Measurements from ENCODE around the gene GPR183.

The GPR183 gene

DNA sequence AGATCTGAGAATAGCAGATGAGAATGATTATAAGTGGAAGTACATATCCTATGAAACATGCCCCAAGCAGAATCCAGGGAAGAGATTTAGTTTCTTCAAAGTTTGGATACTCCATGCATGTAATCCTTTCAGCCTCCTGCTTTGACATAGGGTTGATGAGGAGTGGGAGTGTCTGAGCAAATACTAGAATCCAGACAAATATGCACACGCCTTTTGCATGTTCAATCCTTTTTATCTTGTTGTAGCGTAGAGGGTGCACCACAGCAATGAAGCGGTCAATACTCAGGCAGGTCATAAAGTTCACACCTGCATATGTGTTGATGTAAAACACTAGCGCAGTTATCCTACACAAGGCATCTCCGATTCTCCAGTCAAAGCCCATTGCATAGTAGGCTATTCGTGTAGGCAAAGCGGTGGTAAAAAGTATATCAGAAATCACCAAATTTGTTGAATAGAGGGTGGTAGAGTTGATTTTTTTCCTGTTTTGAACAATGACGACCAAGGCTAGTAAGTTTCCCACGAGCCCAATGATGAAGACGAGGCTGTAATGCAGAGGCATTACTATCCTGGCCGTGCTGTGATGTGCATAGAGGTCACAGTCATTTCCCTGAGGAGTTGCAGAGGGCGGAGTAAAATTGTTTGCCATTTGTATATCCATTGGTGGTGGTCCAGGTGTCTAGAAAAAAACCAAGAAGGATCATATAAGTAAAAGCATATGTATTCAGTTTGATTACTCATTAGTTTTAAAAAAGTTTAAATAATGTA is 11.5 kb downstream of the GPR183 start:
- no peak overlapping the region for H4K8ac ChIP-seq (ENCODE audit: low read depth, low read length)
- H3K56ac ChIP-seq (ENCODE audit: low read length): no peak overlapping the region
- DNase-seq: no peak

DNA sequence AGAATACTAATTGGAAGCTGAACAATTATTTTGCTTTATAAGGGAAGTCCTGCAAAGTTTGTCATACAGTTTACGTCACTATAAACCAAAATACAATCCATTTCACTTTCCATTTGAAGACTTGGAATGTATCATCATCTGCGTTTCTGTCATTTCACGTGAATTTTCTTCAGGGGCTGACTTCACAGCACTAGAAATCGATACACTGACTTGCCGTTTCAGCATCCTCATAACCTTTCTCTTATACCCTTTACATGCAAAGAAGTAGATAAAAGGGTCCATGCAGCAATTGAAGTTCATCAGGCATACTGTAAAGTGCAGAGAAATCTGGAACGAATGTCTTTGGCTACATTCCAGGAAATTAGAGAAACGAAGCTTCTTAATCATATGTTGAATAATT is 12.2 kb downstream of the GPR183 start:
- no peaks in the 10 kb centered on the region for H3K36me3 ChIP-seq (ENCODE audit: control insufficient read depth, insufficient read depth, low read length)
- no peak overlapping the region for H2BK120ac ChIP-seq (ENCODE audit: low read depth, low read length)
- no peak overlapping the region for H3K23ac ChIP-seq (ENCODE audit: low read length)
- no peak for DNase-seq
- H3K56ac ChIP-seq (ENCODE audit: low read length): no peak overlapping the region
- H3K18ac ChIP-seq (ENCODE audit: low read length): no peak overlapping the region
- H4K8ac ChIP-seq (ENCODE audit: low read depth, low read length): no peak overlapping the region
- H3K79me2 ChIP-seq (ENCODE audit: control insufficient read depth, insufficient read depth, low read length): no peaks in the 10 kb centered on the region
- WGBS (ENCODE audit: extremely low coverage, insufficient coverage, low lambda C conversion rate): no CpG with 5 or more reads among the region's 7 CpGs
- no peaks in the 10 kb centered on the region for H3K27me3 ChIP-seq (ENCODE audit: insufficient read depth, low read length, poor library complexity)
- H3K4ac ChIP-seq (ENCODE audit: low read depth, low read length): no peak overlapping the region
- no peaks in the 10 kb centered on the region for H3K79me1 ChIP-seq (ENCODE audit: low read length)
- no peak overlapping the region for H2AK5ac ChIP-seq (ENCODE audit: low read length)
- no peak overlapping the region for H2BK5ac ChIP-seq (ENCODE audit: low read length)
- H3K4me2 ChIP-seq (ENCODE audit: low read length): no peak overlapping the region
- H4K5ac ChIP-seq (ENCODE audit: low read length): no peak overlapping the region
- no peak overlapping the region for H3K27ac ChIP-seq (ENCODE audit: low read depth, low read length)
- H3K4me1 ChIP-seq (ENCODE audit: control insufficient read depth, low read depth, low read length): no peaks in the 10 kb centered on the region
- no peak overlapping the region for H3K9ac ChIP-seq (ENCODE audit: low read length)
- no peak overlapping the region for H3K4me3 ChIP-seq (ENCODE audit: low read length)
- no peak overlapping the region for H2BK15ac ChIP-seq (replicated peaks; ENCODE audit: low read depth)

More for the DNA sequence above, 11.5 kb downstream of the GPR183 start:
- Histone ChIP-seq H2AK5ac (ENCODE audit: low read length) (no peak overlapping the region), H3K27me3 (ENCODE audit: insufficient read depth, low read length, poor library complexity) (no peaks in the 10 kb centered on the region), H2BK5ac (ENCODE audit: low read length) (no peak overlapping the region), H3K4me2 (ENCODE audit: low read length) (no peak overlapping the region), H3K4ac (ENCODE audit: low read depth, low read length) (no peak overlapping the region), H3K79me1 (ENCODE audit: low read length) (no peaks in the 10 kb centered on the region), H3K79me2 (ENCODE audit: control insufficient read depth, insufficient read depth, low read length) (no peaks in the 10 kb centered on the region), H3K36me3 (ENCODE audit: control insufficient read depth, insufficient read depth, low read length) (no peaks in the 10 kb centered on the region), H3K9ac (ENCODE audit: low read length) (no peak overlapping the region), H3K4me1 (ENCODE audit: control insufficient read depth, low read depth, low read length) (no peaks in the 10 kb centered on the region), H2BK15ac (replicated peaks; ENCODE audit: low read depth) (no peak overlapping the region), H3K23ac (ENCODE audit: low read length) (no peak overlapping the region), H2BK120ac (ENCODE audit: low read depth, low read length) (no peak overlapping the region), H3K18ac (ENCODE audit: low read length) (no peak overlapping the region), H3K27ac (ENCODE audit: low read depth, low read length) (no peak overlapping the region), H3K4me3 (ENCODE audit: low read length) (no peak overlapping the region), H4K5ac (ENCODE audit: low read length) (no peak overlapping the region)
- no CpG with 5 or more reads among the region's 12 CpGs for WGBS (ENCODE audit: extremely low coverage, insufficient coverage, low lambda C conversion rate)

DNA sequence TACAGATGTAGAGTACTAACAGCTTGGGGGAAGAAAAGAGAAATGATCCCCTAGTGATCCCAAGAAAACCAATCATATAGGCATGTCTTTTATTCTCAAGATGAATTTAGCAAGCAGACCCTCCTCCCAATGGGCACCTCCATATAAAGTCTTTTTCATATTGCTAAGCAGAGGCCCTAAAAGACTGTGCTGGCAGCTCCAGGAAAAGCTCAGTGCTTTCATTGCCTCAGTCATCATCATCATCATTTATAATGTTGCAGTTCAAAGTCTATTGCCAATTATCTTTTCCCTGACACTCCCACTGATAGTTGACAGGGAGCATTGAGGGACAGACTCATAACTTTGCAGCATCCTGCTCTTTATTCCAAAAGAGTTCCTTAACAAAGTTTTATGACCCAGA is 13.0 kb downstream of the GPR183 start:
- Histone ChIP-seq H3K27ac (ENCODE audit: low read depth, low read length) (no peak overlapping the region), H3K36me3 (ENCODE audit: control insufficient read depth, insufficient read depth, low read length) (no peaks in the 10 kb centered on the region), H3K79me1 (ENCODE audit: low read length) (no peaks in the 10 kb centered on the region), H3K4ac (ENCODE audit: low read depth, low read length) (no peak overlapping the region), H3K18ac (ENCODE audit: low read length) (no peak overlapping the region), H4K8ac (ENCODE audit: low read depth, low read length) (no peak overlapping the region), H3K4me2 (ENCODE audit: low read length) (no peak overlapping the region), H2BK5ac (ENCODE audit: low read length) (no peak overlapping the region), H2BK15ac (replicated peaks; ENCODE audit: low read depth) (no peak overlapping the region), H2BK120ac (ENCODE audit: low read depth, low read length) (no peak overlapping the region), H4K5ac (ENCODE audit: low read length) (no peak overlapping the region), H3K56ac (ENCODE audit: low read length) (no peak overlapping the region), H2AK5ac (ENCODE audit: low read length) (no peak overlapping the region), H3K27me3 (ENCODE audit: insufficient read depth, low read length, poor library complexity) (no peaks in the 10 kb centered on the region), H3K79me2 (ENCODE audit: control insufficient read depth, insufficient read depth, low read length) (no peaks in the 10 kb centered on the region), H3K4me3 (ENCODE audit: low read length) (no peak overlapping the region), H3K4me1 (ENCODE audit: control insufficient read depth, low read depth, low read length) (no peaks in the 10 kb centered on the region), H3K23ac (ENCODE audit: low read length) (no peak overlapping the region), H3K9ac (ENCODE audit: low read length) (no peak overlapping the region)
- no peak for DNase-seq

DNA sequence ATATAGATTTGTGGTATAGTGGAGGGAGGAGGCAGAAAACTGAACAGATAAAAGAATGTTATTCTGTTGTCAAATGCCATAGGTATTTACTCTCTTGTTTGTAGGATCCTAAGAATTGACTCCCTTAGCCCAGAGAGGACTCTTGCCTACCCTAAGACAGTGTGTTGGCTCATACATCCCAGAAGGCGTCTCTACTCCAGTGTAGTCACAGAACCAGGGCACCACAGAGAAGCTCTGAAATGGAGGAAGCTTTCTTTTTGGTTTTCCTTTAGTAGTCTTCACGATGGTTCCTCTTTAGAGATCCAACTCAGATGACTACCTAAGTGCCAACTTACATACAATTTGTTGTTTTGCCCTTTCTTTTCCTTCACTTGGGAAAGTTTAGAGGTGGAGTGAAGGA is 14.0 kb downstream of the GPR183 start:
- no peaks in the 10 kb centered on the region for H3K79me2 ChIP-seq (ENCODE audit: control insufficient read depth, insufficient read depth, low read length)

DNA sequence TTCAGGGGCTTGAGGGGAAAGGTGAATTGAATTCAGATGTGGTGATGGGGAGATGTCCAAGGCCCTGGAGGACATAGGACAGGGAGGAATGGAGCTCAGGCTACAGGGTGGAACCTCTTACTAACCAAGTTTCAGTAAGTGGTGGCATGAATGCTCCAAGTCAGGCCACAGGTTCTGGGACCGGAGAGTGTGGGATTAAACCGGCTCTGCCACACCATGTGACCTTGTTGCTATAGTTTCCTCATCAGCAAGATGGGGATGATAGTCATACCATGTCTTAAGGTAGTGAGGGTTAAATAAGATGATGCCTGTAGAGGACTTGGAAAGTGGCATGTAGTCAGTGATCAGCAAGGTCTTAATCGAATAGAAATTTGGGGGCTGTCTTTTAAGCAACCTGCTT is 16.3 kb downstream of the GPR183 start:
- Histone ChIP-seq H3K36me3 (ENCODE audit: control insufficient read depth, insufficient read depth, low read length) (no peaks in the 10 kb centered on the region), H2BK120ac (ENCODE audit: low read depth, low read length) (no peak overlapping the region), H3K9ac (ENCODE audit: low read length) (no peak overlapping the region), H2AK5ac (ENCODE audit: low read length) (no peak overlapping the region), H3K4ac (ENCODE audit: low read depth, low read length) (no peak overlapping the region), H3K23ac (ENCODE audit: low read length) (no peak overlapping the region), H3K79me1 (ENCODE audit: low read length) (peaks cover 3% of the 10 kb centered on the region), H3K18ac (ENCODE audit: low read length) (no peak overlapping the region), H3K27me3 (ENCODE audit: insufficient read depth, low read length, poor library complexity) (no peaks in the 10 kb centered on the region), H3K27ac (ENCODE audit: low read depth, low read length) (no peak overlapping the region), H3K4me1 (ENCODE audit: control insufficient read depth, low read depth, low read length) (no peaks in the 10 kb centered on the region), H3K56ac (ENCODE audit: low read length) (no peak overlapping the region), H3K4me2 (ENCODE audit: low read length) (no peak overlapping the region), H3K79me2 (ENCODE audit: control insufficient read depth, insufficient read depth, low read length) (no peaks in the 10 kb centered on the region), H2BK5ac (ENCODE audit: low read length) (no peak overlapping the region), H3K4me3 (ENCODE audit: low read length) (no peak overlapping the region), H4K8ac (ENCODE audit: low read depth, low read length) (no peak overlapping the region), H2BK15ac (replicated peaks; ENCODE audit: low read depth) (no peak overlapping the region), H4K5ac (ENCODE audit: low read length) (no peak overlapping the region)
- no CpG with 5 or more reads among the region's 3 CpGs for WGBS (ENCODE audit: extremely low coverage, insufficient coverage, low lambda C conversion rate)
- no peak for DNase-seq

More for the DNA sequence above, 14.0 kb downstream of the GPR183 start:
- no peak overlapping the region for H2BK15ac ChIP-seq (replicated peaks; ENCODE audit: low read depth)
- no peak overlapping the region for H4K8ac ChIP-seq (ENCODE audit: low read depth, low read length)
- H3K4me1 ChIP-seq (ENCODE audit: control insufficient read depth, low read depth, low read length): no peaks in the 10 kb centered on the region
- no peak overlapping the region for H3K9ac ChIP-seq (ENCODE audit: low read length)
- no peak overlapping the region for H2BK5ac ChIP-seq (ENCODE audit: low read length)
- H3K56ac ChIP-seq (ENCODE audit: low read length): no peak overlapping the region
- H3K4ac ChIP-seq (ENCODE audit: low read depth, low read length): no peak overlapping the region
- no CpG with 5 or more reads among the region's 2 CpGs for WGBS (ENCODE audit: extremely low coverage, insufficient coverage, low lambda C conversion rate)
- no peak overlapping the region for H3K23ac ChIP-seq (ENCODE audit: low read length)
- no peak overlapping the region for H2BK120ac ChIP-seq (ENCODE audit: low read depth, low read length)
- no peak overlapping the region for H3K27ac ChIP-seq (ENCODE audit: low read depth, low read length)
- no peak overlapping the region for H3K18ac ChIP-seq (ENCODE audit: low read length)
- no peak for DNase-seq
- H4K5ac ChIP-seq (ENCODE audit: low read length): no peak overlapping the region
- H3K4me3 ChIP-seq (ENCODE audit: low read length): no peak overlapping the region
- H3K27me3 ChIP-seq (ENCODE audit: insufficient read depth, low read length, poor library complexity): no peaks in the 10 kb centered on the region
- H3K36me3 ChIP-seq (ENCODE audit: control insufficient read depth, insufficient read depth, low read length): no peaks in the 10 kb centered on the region
- no peaks in the 10 kb centered on the region for H3K79me1 ChIP-seq (ENCODE audit: low read length)
- no peak overlapping the region for H3K4me2 ChIP-seq (ENCODE audit: low read length)
- H2AK5ac ChIP-seq (ENCODE audit: low read length): no peak overlapping the region

All from mesendoderm (in vitro differentiated cells).